Loucy (cell line): ENCODE measurements around the gene MCFD2.

Experiments
- CTCF ChIP-seq: fragments of 200-600 bp; sonication (generic); conservative IDR thresholded peaks from 2 replicates; pipeline ENCODE4 v1.5.1; 2014; ENCODE audit warnings: mild to moderate bottlenecking, antibody characterized with exemption, low read length
- EZH2phosphoT487 ChIP-seq: fragments of 200-600 bp; IDR thresholded peaks from 2 replicates; pipeline ENCODE4 v1.6.1; 2018; ENCODE audit warnings: antibody characterized with exemption, mild to moderate bottlenecking, moderate library complexity, borderline replicate concordance

GRCh38 chr2:46870051-46870839 is 45.4 kb downstream of the MCFD2 start:
- TF ChIP-seq CTCF (no peak), EZH2phosphoT487 (no peak)
